Right ventricle myocardium inferior (tissue), 1 donor: Measurements from ENCODE around the gene METTL27. TPM values are rescaled to one million over a fixed set of nuclear protein-coding genes. Genes with fewer than 3 reads are reported as not detected.
"Not testable (repeated sequence)": the region's sequence is repeated elsewhere in the genome, so short reads cannot be mapped to it uniquely, and the experiment has no call there.

ENCODE experiments used
- ATAC-seq: fragments of 200-7000 bp; cut with Tn5 transposase; one replicate; pipeline ENCODE4 v1.9.1; 2020; ENCODE audit warnings: mild to moderate bottlenecking, moderate library complexity
- DNase-seq: peaks from one replicate; pipeline ENCODE4 v3.0.0; 2021; ENCODE audit errors: missing footprints
- intact Hi-C: fragments of 100-400 bp; cut with DNase I; formaldehyde crosslinking; loops from one replicate; pipeline ENCODE4 v1.11.0; 2022
- total RNA-seq: library from RNA; stranded (reverse); fragmentation: NEBNext Ultra II Directional; extraction: Animal tissue kit (Norgen Biotek cat#: 25700); gene quantifications from one replicate; pipeline ENCODE4 v1.2.1, GENCODE V29; 2021
- donor health status: DM: no; HTN: yes; CAD: no; lungs with severe emphysema.

Gene METTL27
- total RNA-seq, 1 donor from 2014 or later = 0.27 TPM

GRCh38 chr7:73871163-73872011, 29.1 kb upstream of the METTL27 start:
- intact Hi-C loops = no loop called here
- ATAC-seq = peak; percentile 40
- no peak for DNase-seq

DNA sequence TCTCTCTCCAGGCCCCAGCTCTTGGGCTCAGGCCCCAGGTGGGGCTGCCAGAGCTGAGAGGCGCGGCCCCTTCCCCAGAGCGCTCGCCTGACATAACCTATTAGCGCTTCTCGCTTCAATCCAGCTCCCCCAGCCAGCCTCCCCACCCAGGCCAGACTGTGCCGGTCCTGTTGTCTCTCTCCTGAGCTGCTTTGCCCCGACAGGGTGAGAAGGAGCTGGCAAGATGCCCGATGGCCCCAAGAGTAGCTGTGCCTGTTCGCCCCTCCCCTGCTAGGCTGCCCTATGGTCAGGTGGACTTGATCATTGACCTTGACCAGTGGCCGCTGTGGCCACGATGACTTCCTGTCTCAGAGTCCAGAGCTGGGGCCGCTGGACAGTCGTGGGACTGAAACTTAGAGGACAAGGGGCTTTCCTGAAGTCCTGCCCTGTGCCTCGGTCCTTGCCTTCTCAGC, 27.8 kb upstream of the METTL27 start:
- DNase-seq (no peak), ATAC-seq (no peak)

GRCh38 chr7:73869011-73869798, 26.9 kb upstream of the METTL27 start:
- intact Hi-C loops = loop anchor here (2.0 to 10.0 kb wide), 3 partner anchors 158 to 536 kb away; partner anchors contain the start of gene EIF4H
- no peak for ATAC-seq

More for the DNA sequence above, 27.8 kb upstream of the METTL27 start:
- intact Hi-C loops = no loop called here

DNA sequence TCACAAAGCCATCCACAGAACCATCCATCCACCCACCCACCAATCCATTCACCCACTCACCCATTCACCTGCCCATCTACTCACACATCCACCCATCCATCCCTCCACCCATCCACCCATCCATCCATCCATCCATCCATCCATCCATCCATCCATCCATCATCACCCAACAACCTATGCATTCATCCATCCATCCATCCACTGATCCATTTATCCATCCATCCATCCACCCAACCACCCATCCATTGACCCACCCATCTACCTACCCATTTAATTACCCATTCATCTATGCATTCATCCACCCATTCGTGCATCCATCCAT, 24.1 kb upstream of the METTL27 start:
- DNase-seq = no peak
- no peak for ATAC-seq
- intact Hi-C loops = loop anchor here (2.0 to 10.0 kb wide), 3 partner anchors 112 to 538 kb away; partner anchors contain the start of gene EIF4H

More at GRCh38 chr7:73869011-73869798, 26.9 kb upstream of the METTL27 start:
- DNase-seq = no peak

- no peak for DNase-seq
- intact Hi-C loops = loop anchor here (2.0 to 10.0 kb wide), 3 partner anchors 113 to 539 kb away; partner anchors contain the start of gene EIF4H
- peak; percentile 76 for ATAC-seq
Observed at GRCh38 chr7:73865738-73866445, 23.6 kb upstream of the METTL27 start.

DNA sequence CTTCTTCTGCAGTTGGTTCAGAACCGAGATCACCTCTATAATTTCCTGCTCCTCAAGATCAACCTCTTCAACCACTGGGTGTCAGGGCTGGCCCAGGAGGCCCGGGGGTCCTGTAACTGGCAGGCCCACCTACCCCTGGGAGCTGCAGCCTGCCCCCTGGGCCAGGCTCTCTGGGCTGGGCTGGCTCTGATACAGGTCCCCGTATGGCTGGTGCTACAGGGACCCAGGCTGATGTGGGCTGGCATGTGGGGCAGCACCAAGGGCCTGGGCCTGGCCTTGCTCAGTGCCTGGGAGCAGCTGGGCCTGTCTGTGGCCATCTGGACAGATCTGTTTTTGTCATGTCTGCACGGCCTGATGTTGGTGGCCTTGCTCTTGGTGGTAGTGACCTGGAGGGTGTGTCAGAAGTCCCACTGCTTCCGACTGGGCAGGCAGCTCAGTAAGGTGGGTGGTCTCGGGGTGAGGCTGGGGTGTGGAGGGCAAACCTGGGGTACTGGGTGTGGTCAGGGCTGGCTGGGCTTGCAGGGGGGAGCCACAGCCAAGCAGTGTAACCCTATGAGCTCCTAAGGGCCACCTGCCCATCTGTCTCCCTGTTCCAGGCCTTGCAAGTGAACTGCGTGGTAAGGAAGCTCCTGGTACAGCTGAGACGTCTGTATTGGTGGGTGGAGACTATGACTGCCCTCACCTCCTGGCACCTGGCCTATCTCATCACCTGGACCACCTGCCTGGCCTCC, 22.8 kb upstream of the METTL27 start:
- intact Hi-C loops = loop anchor here (10.0 kb wide), 2 partner anchors 310 to 540 kb away; partner anchors contain the start of gene EIF4H
- DNase-seq (no peak), ATAC-seq (no peak)

DNA sequence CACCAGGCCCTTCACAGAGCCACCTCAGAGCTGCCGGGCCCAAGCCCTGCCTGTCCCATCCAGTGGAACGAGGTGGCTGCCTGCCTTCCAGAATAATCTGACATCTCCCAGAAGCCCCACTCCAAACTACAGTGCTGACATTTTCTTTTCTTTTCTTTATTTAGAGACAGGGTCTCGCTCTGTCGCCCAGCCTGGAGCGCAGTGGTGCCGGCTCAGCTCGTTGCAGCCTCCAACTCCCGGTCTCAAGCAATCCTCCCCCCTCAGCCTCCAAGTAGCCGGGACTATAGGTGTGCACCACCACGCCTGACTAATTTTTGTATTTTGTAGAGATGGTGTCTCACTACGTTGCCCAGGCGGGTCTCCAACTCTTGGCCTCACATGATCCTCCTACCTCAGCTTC, 19.0 kb upstream of the METTL27 start:
- ATAC-seq (no peak), DNase-seq (no peak)
- intact Hi-C loops = loop anchor here (10.0 kb wide), 2 partner anchors 313 to 543 kb away; partner anchors contain the start of gene EIF4H

DNA sequence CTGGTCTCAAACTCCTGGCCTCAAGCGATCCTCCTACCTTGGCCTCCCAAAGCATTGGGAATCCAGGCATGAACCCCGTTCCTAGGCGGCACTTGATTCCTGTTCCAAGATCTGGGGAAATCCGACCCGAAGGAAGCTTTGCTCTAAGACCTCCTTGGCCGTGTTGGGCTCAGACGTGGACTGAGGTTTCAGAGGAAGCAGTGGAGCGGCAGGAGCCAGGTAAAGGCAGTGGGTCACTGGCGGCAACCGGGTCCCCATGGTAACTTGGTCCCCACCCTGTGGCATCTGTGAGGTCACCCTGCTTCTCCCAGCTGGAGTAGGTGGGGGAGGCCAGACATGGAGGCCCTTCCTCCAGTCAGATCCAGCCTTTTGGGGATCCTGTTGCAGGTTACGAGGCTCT, 18.5 kb upstream of the METTL27 start, which contains the start of gene TMEM270:
Gene TMEM270, plus strand, starts transcription at position 301 of the 400 bp plus-strand sequence. Its CDS starts 36 bp downstream, at position 337.
- intact Hi-C loops = loop anchor here (10.0 kb wide), 2 partner anchors 314 to 544 kb away; partner anchors contain the start of gene EIF4H
- no peak for DNase-seq
- no peak for ATAC-seq

- ATAC-seq = no peak
- intact Hi-C loops = loop anchor here (5.0 kb wide), 1 partner anchor 252 kb away; no protein-coding TSS in a partner anchor
Observed at GRCh38 chr7:73858807-73859206, 16.5 kb upstream of the METTL27 start.

GRCh38 chr7:73856941-73857340, 14.6 kb upstream of the METTL27 start:
- no peak for DNase-seq
- ATAC-seq = no peak
- intact Hi-C loops = loop anchor here (5.0 kb wide), 1 partner anchor 250 kb away; no protein-coding TSS in a partner anchor

More at GRCh38 chr7:73858807-73859206, 16.5 kb upstream of the METTL27 start:
- no peak for DNase-seq

GRCh38 chr7:73852500-73852899, 10.2 kb upstream of the METTL27 start:
- DNase-seq (no peak), ATAC-seq (no peak)
- intact Hi-C loops = no loop called here

- intact Hi-C loops = no loop called here
- peak; percentile 49 for ATAC-seq
- DNase-seq = no peak
Observed at GRCh38 chr7:73851410-73852338, 9.4 kb upstream of the METTL27 start.

- intact Hi-C loops = no loop called here
- peak; percentile 72 for ATAC-seq
- DNase-seq = no peak
Observed at GRCh38 chr7:73850781-73851207, 8.5 kb upstream of the METTL27 start.

GRCh38 chr7:73847941-73848723, 5.8 kb upstream of the METTL27 start:
- ATAC-seq (no peak), DNase-seq (no peak)
- intact Hi-C loops = no loop called here

DNA sequence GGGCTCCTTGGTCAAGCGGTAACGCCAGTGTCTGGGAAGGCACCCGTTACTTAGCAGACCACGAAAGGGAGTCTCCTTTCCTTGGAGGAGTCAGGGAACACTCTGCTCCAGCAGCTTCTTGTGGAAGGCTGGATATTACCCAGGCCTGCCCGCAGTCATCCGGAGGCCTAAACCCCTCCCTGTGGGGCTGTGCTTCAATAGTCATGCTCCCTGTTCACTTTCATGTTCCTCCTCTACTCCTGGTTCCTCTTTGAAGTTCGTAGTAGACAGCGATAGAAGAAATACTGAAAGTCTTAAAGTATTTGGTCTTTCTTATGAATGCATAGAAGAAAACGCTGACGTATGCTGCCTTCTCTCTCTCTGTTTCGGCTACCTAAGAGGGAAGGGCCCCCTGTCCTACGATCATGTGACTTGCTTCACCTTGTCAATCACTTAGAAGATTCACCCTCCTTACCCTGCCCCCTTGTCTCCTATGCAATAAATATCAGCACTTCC, 3.4 kb upstream of the METTL27 start:
- intact Hi-C loops, ATAC-seq, DNase-seq: not testable (repeated sequence)
